Hepatocyte (in vitro differentiated cells): ENCODE results near the gene SUGP2. TPM values are rescaled to one million over a fixed set of nuclear protein-coding genes. Genes with fewer than 3 reads are reported as not detected.
A peak's percentile ranks its signal among the peaks of the same experiment; 100 is the strongest.

Source experiments
- DNase-seq: peaks from one replicate; pipeline ENCODE4 v3.0.0-alpha.2; 2016; ENCODE audit warnings: low spot score
- H2AFZ ChIP-seq: fragments of 200-600 bp; sonication (generic); 2 replicates; pipeline ENCODE4 v1.6.0; 2016; ENCODE audit warnings: antibody characterized with exemption, mild to moderate bottlenecking
- H3K27ac ChIP-seq: fragments of 200-600 bp; sonication (generic); 2 replicates; pipeline ENCODE4 v1.5.1; 2016; ENCODE audit warnings: mild to moderate bottlenecking
- H3K27me3 ChIP-seq: fragments of 200-600 bp; sonication (generic); 2 replicates; pipeline ENCODE4 v1.6.1; 2016
- H3K36me3 ChIP-seq: fragments of 200-600 bp; sonication (generic); replicated peaks from 2 replicates; pipeline ENCODE4 v1.5.1; 2016; ENCODE audit warnings: low read depth; ENCODE audit not compliant: insufficient read depth
- H3K4me1 ChIP-seq: fragments of 200-600 bp; sonication (generic); 2 replicates; pipeline ENCODE4 v1.5.1; 2016; ENCODE audit warnings: mild to moderate bottlenecking, moderate library complexity; ENCODE audit not compliant: insufficient read depth
- H3K4me2 ChIP-seq: fragments of 200-600 bp; sonication (generic); 2 replicates; pipeline ENCODE4 v1.6.0; 2016
- H3K4me3 ChIP-seq: fragments of 200-600 bp; sonication (generic); 2 replicates; pipeline ENCODE4 v1.5.1; 2016; ENCODE audit warnings: mild to moderate bottlenecking
- H3K79me2 ChIP-seq: fragments of 200-600 bp; sonication (generic); 2 replicates; pipeline ENCODE4 v1.6.0; 2017; ENCODE audit warnings: mild to moderate bottlenecking
- H3K9me2 ChIP-seq: fragments of 200-600 bp; sonication (generic); replicated peaks from 2 replicates; pipeline ENCODE4 v1.6.0; 2017; ENCODE audit warnings: mild to moderate bottlenecking; ENCODE audit not compliant: insufficient read depth
- H3K9me3 ChIP-seq: fragments of 200-600 bp; sonication (generic); 2 replicates; pipeline ENCODE4 v1.5.1; 2016; ENCODE audit warnings: low read depth, mild to moderate bottlenecking
- H4K20me1 ChIP-seq: fragments of 200-600 bp; sonication (generic); 2 replicates; pipeline ENCODE4 v1.6.0; 2016; ENCODE audit warnings: mild to moderate bottlenecking; ENCODE audit not compliant: insufficient read depth, poor library complexity, severe bottlenecking
- EZH2 ChIP-seq: fragments of 200-600 bp; sonication (generic); IDR thresholded peaks from 2 replicates; pipeline ENCODE4 v1.6.1; 2016; ENCODE audit warnings: antibody characterized with exemption, mild to moderate bottlenecking, borderline replicate concordance
- EZH2phosphoT487 ChIP-seq: fragments of 200-600 bp; sonication (generic); IDR thresholded peaks from one replicate; pipeline ENCODE4 v1.6.1; 2018; ENCODE audit warnings: antibody characterized with exemption, mild to moderate bottlenecking, low read depth, moderate library complexity; ENCODE audit not compliant: unreplicated experiment, severe bottlenecking
- WGBS: methylation state at CpG from one replicate; pipeline ENCODE4 v1.1.6; 2016; ENCODE audit warnings: low lambda C conversion rate; ENCODE audit errors: missing lambda C conversion rate; 5-methylcytosine and 5-hydroxymethylcytosine counted together
- polyA plus RNA-seq: library from polyadenylated mRNA; unstranded; fragments of >200 nt; fragmentation: Nextera tagmentation; extraction: Ambion mirVana; gene quantifications from 2 replicates; pipeline ENCODE4 v1.2.1, GENCODE V29; 2016
- total RNA-seq: library from RNA; depleted of rRNA; stranded (reverse); fragments of >200 nt; gene quantifications from 2 replicates; pipeline ENCODE4 v1.2.3, GENCODE V29; 2014
- TF ChIP-seq, protein P1 (sequence below): fragments of 200-600 bp; sonication (generic); IDR thresholded peaks from 2 replicates; pipeline ENCODE4 v1.5.1; 2016; ENCODE audit warnings: antibody characterized with exemption, mild to moderate bottlenecking; ENCODE audit not compliant: poor library complexity

SUGP2 gene
- total and polyA plus RNA-seq, 2 experiments from 2014 or later = 36.4 to 51.0 TPM

DNA sequence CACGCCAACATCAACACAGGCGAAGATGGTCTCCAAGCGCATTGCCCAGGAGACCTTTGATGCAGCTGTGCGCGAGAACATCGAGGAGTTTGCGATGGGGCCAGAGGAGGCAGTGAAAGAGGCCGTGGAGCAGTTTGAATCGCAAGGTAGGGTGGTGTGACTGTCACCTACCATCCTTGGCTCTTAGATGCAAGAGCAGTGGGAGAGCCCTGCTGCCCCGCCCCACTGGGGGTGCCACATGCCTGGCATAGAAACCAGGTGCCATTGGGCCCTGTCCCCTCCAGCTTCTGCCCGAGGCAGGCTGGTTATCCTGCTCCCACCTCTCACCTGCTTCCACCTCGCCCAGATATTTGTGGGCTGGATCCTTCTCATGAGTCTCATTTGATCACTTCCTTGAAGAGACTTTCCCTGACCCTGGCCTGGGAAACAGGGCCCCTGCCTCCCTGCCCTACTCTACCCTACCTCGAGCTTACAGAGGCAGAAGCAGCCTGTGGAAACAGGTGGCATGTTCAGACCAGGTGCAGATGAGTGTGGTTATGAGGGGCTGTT is 9.5 kb upstream of the SUGP2 start:
- Histone ChIP-seq H3K36me3 (no peaks in the 10 kb centered on the region), H3K4me3 (no peak overlapping the region), H3K4me1 (no peaks in the 10 kb centered on the region), H3K27ac (no peak overlapping the region), H2AFZ (no peak overlapping the region), H3K79me2 (peaks cover 45% of the 10 kb centered on the region), H3K27me3 (no peaks in the 10 kb centered on the region), H3K9me2 (no peaks in the 10 kb centered on the region), H3K9me3 (no peaks in the 10 kb centered on the region), H3K4me2 (no peak overlapping the region), H4K20me1 (peaks cover 3% of the 10 kb centered on the region)
- DNase-seq = no peak
- TF ChIP-seq EZH2phosphoT487 = no peak
- no peak for TF ChIP-seq EZH2
- 95% methylated on average over 13 of the region's 13 CpGs for WGBS

DNA sequence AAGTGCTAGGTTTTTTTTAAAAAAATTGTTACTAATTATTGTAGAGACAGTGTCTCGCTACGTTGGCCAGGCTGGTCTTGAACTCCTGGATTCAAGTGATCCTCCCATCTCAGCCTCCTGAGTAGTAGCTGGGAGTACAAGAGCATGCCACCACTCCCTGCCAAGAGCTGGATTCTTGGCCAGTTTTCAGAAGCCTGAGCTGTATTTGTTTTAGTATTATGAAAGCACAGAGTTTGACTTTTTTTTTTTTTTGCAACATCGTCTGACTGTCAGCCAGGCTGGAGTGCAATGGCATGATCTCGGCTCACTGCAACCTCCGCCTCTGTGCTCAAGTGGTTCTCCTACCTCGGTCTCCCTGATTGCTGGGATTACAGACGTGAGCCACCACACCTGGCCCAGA is 7.1 kb upstream of the SUGP2 start:
- Histone ChIP-seq H3K9me2 (no peaks in the 10 kb centered on the region), H3K9me3 (no peaks in the 10 kb centered on the region), H3K4me3 (no peak overlapping the region), H3K27me3 (no peaks in the 10 kb centered on the region), H3K4me1 (no peaks in the 10 kb centered on the region), H3K27ac (peak overlapping the region; percentile 35), H3K79me2 (peaks cover 68% of the 10 kb centered on the region), H2AFZ (no peak overlapping the region), H3K4me2 (no peak overlapping the region), H3K36me3 (no peaks in the 10 kb centered on the region), H4K20me1 (peaks cover 3% of the 10 kb centered on the region)
- 78% methylated on average over 7 of the region's 7 CpGs for WGBS
- DNase-seq = peak; percentile 69
- TF ChIP-seq EZH2phosphoT487 (no peak), EZH2 (no peak)
- TF ChIP-seq, protein P1, sequence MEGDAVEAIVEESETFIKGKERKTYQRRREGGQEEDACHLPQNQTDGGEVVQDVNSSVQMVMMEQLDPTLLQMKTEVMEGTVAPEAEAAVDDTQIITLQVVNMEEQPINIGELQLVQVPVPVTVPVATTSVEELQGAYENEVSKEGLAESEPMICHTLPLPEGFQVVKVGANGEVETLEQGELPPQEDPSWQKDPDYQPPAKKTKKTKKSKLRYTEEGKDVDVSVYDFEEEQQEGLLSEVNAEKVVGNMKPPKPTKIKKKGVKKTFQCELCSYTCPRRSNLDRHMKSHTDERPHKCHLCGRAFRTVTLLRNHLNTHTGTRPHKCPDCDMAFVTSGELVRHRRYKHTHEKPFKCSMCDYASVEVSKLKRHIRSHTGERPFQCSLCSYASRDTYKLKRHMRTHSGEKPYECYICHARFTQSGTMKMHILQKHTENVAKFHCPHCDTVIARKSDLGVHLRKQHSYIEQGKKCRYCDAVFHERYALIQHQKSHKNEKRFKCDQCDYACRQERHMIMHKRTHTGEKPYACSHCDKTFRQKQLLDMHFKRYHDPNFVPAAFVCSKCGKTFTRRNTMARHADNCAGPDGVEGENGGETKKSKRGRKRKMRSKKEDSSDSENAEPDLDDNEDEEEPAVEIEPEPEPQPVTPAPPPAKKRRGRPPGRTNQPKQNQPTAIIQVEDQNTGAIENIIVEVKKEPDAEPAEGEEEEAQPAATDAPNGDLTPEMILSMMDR = no peak

DNA sequence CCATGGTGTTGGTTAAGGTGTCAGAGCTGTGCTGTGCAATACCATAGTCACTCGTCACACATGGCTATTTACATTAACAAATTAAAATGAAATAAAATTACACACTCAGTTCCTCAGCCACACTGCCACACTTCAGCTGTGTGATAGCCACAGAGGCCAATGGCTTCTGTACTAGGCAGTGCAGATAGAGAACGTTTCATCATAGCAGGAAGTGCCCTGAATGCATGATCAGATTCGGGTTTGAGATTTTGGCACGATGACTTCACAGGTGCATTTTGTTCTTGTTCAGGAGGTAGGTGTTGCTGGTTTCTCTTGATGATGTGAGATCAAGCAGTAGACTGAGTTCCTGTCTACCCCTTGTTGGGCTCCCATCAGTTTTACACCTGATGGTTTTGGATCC is 6.6 kb upstream of the SUGP2 start:
- no peaks in the 10 kb centered on the region for H3K9me3 ChIP-seq
- peaks cover 73% of the 10 kb centered on the region for H3K79me2 ChIP-seq
- TF ChIP-seq EZH2 = no peak
- TF ChIP-seq, protein P1 = no peak
- TF ChIP-seq EZH2phosphoT487 = no peak
- H3K4me2 ChIP-seq = no peak overlapping the region
- H3K4me1 ChIP-seq = no peaks in the 10 kb centered on the region
- 96% methylated on average over 4 of the region's 4 CpGs for WGBS
- no peaks in the 10 kb centered on the region for H3K36me3 ChIP-seq
- DNase-seq = no peak
- peaks cover 3% of the 10 kb centered on the region for H4K20me1 ChIP-seq
- H3K27me3 ChIP-seq = no peaks in the 10 kb centered on the region
- no peaks in the 10 kb centered on the region for H3K9me2 ChIP-seq
- no peak overlapping the region for H2AFZ ChIP-seq
- peak overlapping the region; percentile 35 for H3K27ac ChIP-seq
- H3K4me3 ChIP-seq = no peak overlapping the region

DNA sequence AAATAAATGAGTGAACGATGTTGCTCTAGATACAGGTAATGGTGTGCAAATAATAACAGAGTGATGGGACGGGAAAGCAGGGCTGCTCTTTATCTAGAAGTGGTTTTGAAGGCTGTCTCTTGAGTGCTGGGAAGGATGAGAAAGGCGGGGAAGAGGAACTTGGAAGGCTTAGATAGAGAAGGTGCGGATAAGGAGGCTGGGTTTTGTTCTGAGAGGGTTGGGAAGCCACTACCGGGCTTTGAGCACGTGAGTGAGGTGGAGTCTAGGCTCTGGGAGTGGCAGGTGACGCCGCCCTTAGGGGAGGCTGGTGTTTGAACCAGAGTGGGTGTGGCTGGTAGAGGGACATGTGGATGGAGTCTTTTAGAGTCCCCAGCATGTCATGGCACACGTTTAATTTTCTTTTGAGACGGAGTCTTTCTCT is 897 bp upstream of the SUGP2 start:
- Histone ChIP-seq H3K4me2 (peak overlapping the region; percentile 98), H3K36me3 (no peaks in the 10 kb centered on the region), H3K27ac (peak overlapping the region; percentile 98), H2AFZ (peak overlapping the region; percentile 96), H3K79me2 (peaks cover 80% of the 10 kb centered on the region), H3K4me1 (peaks cover 2% of the 10 kb centered on the region), H4K20me1 (peaks cover 14% of the 10 kb centered on the region), H3K9me2 (no peaks in the 10 kb centered on the region), H3K27me3 (no peaks in the 10 kb centered on the region), H3K9me3 (no peaks in the 10 kb centered on the region), H3K4me3 (peak overlapping the region; percentile 86)
- TF ChIP-seq, protein P1 = no peak
- TF ChIP-seq EZH2phosphoT487 (no peak), EZH2 (no peak)
- 9% methylated on average over 10 of the region's 10 CpGs for WGBS
- peak; percentile 85 for DNase-seq
